ENCODE results near the gene CDH23. TPM values are rescaled to one million over a fixed set of nuclear protein-coding genes. Genes with fewer than 3 reads are reported as not detected.

Gene CDH23
- polyA plus RNA-seq, 2 donors = 1.6 to 3.2 TPM

- peaks cover 12 to 34% of the 10 kb centered on the region in 2 donors for H3K36me3 ChIP-seq (ENCODE audit: control insufficient read depth in 2 of 2, insufficient read depth in 2 of 2, low read length in 1 of 2)
- H3K27me3 ChIP-seq (ENCODE audit: control insufficient read depth in 1 of 2, insufficient read depth in 2 of 2, low read length in 2 of 2) = no peaks in the 10 kb centered on the region
- WGBS, 2 donors = 83 to 87% methylated on average over 15 of the region's 15 CpGs
- peak overlapping the region; percentile 19 to 88 for H3K27ac ChIP-seq (ENCODE audit: low read depth in 2 of 2, low read length in 1 of 2)
- H3K4me3 ChIP-seq (ENCODE audit: low read depth in 1 of 2, low read length in 2 of 2) = no peak overlapping the region
- H3K4me1 ChIP-seq (ENCODE audit: control insufficient read depth in 2 of 2, insufficient read depth in 2 of 2, low read length in 1 of 2) = peaks cover 12 to 38% of the 10 kb centered on the region in 2 donors
- no peaks in the 10 kb centered on the region for H3K9me3 ChIP-seq (ENCODE audit: control insufficient read depth in 2 of 2, insufficient read depth in 1 of 2, low read depth in 1 of 2, low read length in 1 of 2)
Observed at GRCh38 chr10:71750124-71750841, 353.6 kb downstream of the CDH23 start.

- H3K4me1 ChIP-seq (ENCODE audit: control insufficient read depth in 2 of 2, insufficient read depth in 2 of 2, low read length in 1 of 2) = peaks cover 12 to 40% of the 10 kb centered on the region in 2 donors
- whole genome bisulfite sequencing, 2 donors = 79 to 85% methylated on average over 5 of the region's 5 CpGs
- H3K27ac ChIP-seq (ENCODE audit: low read depth in 2 of 2, low read length in 1 of 2) = no peak overlapping the region
- no peak overlapping the region for H3K4me3 ChIP-seq (ENCODE audit: low read depth in 1 of 2, low read length in 2 of 2)
- no peaks in the 10 kb centered on the region for H3K27me3 ChIP-seq (ENCODE audit: control insufficient read depth in 1 of 2, insufficient read depth in 2 of 2, low read length in 2 of 2)
- H3K36me3 ChIP-seq (ENCODE audit: control insufficient read depth in 2 of 2, insufficient read depth in 2 of 2, low read length in 1 of 2) = peaks cover 12 to 34% of the 10 kb centered on the region in 2 donors
- H3K9me3 ChIP-seq (ENCODE audit: control insufficient read depth in 2 of 2, insufficient read depth in 1 of 2, low read depth in 1 of 2, low read length in 1 of 2) = no peaks in the 10 kb centered on the region
Observed at GRCh38 chr10:71750986-71751385, 354.3 kb downstream of the CDH23 start.

GRCh38 chr10:71751515-71752224, 354.9 kb downstream of the CDH23 start:
- H3K4me3 ChIP-seq (ENCODE audit: low read depth in 1 of 2, low read length in 2 of 2) = no peak overlapping the region
- no peaks in the 10 kb centered on the region for H3K9me3 ChIP-seq (ENCODE audit: control insufficient read depth in 2 of 2, insufficient read depth in 1 of 2, low read depth in 1 of 2, low read length in 1 of 2)
- no peak overlapping the region for H3K27ac ChIP-seq (ENCODE audit: low read depth in 2 of 2, low read length in 1 of 2)
- H3K27me3 ChIP-seq (ENCODE audit: control insufficient read depth in 1 of 2, insufficient read depth in 2 of 2, low read length in 2 of 2) = no peaks in the 10 kb centered on the region
- 87 to 91% methylated on average over 14 of the region's 14 CpGs for WGBS, 2 donors
- peaks cover 10 to 33% of the 10 kb centered on the region in 2 donors for H3K4me1 ChIP-seq (ENCODE audit: control insufficient read depth in 2 of 2, insufficient read depth in 2 of 2, low read length in 1 of 2)
- peaks cover 12 to 34% of the 10 kb centered on the region in 2 donors for H3K36me3 ChIP-seq (ENCODE audit: control insufficient read depth in 2 of 2, insufficient read depth in 2 of 2, low read length in 1 of 2)

- Histone ChIP-seq H3K36me3 (ENCODE audit: control insufficient read depth in 2 of 2, insufficient read depth in 2 of 2, low read length in 1 of 2) (peaks cover 12 to 34% of the 10 kb centered on the region in 2 donors), H3K4me3 (ENCODE audit: low read depth in 1 of 2, low read length in 2 of 2) (no peak overlapping the region), H3K27ac (ENCODE audit: low read depth in 2 of 2, low read length in 1 of 2) (no peak overlapping the region), H3K27me3 (ENCODE audit: control insufficient read depth in 1 of 2, insufficient read depth in 2 of 2, low read length in 2 of 2) (no peaks in the 10 kb centered on the region), H3K9me3 (ENCODE audit: control insufficient read depth in 2 of 2, insufficient read depth in 1 of 2, low read depth in 1 of 2, low read length in 1 of 2) (no peaks in the 10 kb centered on the region), H3K4me1 (ENCODE audit: control insufficient read depth in 2 of 2, insufficient read depth in 2 of 2, low read length in 1 of 2) (peaks cover 5 to 26% of the 10 kb centered on the region in 2 donors)
- 74 to 76% methylated on average over 8 of the region's 8 CpGs for WGBS, 2 donors
Observed at GRCh38 chr10:71752391-71753090, 355.8 kb downstream of the CDH23 start.

GRCh38 chr10:71753091-71753959, 356.6 kb downstream of the CDH23 start:
- H3K27ac ChIP-seq (ENCODE audit: low read depth in 2 of 2, low read length in 1 of 2) = no peak overlapping the region
- H3K9me3 ChIP-seq (ENCODE audit: control insufficient read depth in 2 of 2, insufficient read depth in 1 of 2, low read depth in 1 of 2, low read length in 1 of 2) = no peaks in the 10 kb centered on the region
- no peak overlapping the region for H3K4me3 ChIP-seq (ENCODE audit: low read depth in 1 of 2, low read length in 2 of 2)
- no peaks in the 10 kb centered on the region for H3K27me3 ChIP-seq (ENCODE audit: control insufficient read depth in 1 of 2, insufficient read depth in 2 of 2, low read length in 2 of 2)
- 79 to 83% methylated on average over 15 of the region's 15 CpGs for WGBS, 2 donors
- peaks cover 12 to 37% of the 10 kb centered on the region in 2 donors for H3K36me3 ChIP-seq (ENCODE audit: control insufficient read depth in 2 of 2, insufficient read depth in 2 of 2, low read length in 1 of 2)
- H3K4me1 ChIP-seq (ENCODE audit: control insufficient read depth in 2 of 2, insufficient read depth in 2 of 2, low read length in 1 of 2) = peaks cover 0 to 22% of the 10 kb centered on the region in 2 donors

- H3K4me3 ChIP-seq (ENCODE audit: low read depth in 1 of 2, low read length in 2 of 2) = no peak overlapping the region
- no peaks in the 10 kb centered on the region for H3K9me3 ChIP-seq (ENCODE audit: control insufficient read depth in 2 of 2, insufficient read depth in 1 of 2, low read depth in 1 of 2, low read length in 1 of 2)
- H3K36me3 ChIP-seq (ENCODE audit: control insufficient read depth in 2 of 2, insufficient read depth in 2 of 2, low read length in 1 of 2) = peaks cover 12 to 40% of the 10 kb centered on the region in 2 donors
- H3K4me1 ChIP-seq (ENCODE audit: control insufficient read depth in 2 of 2, insufficient read depth in 2 of 2, low read length in 1 of 2) = peaks cover 0 to 18% of the 10 kb centered on the region in 2 donors
- peak overlapping the region in 1 of 2 donors; percentile 5 for H3K27ac ChIP-seq (ENCODE audit: low read depth in 2 of 2, low read length in 1 of 2)
- WGBS, 2 donors = 45 to 62% methylated on average over 8 of the region's 8 CpGs
- H3K27me3 ChIP-seq (ENCODE audit: control insufficient read depth in 1 of 2, insufficient read depth in 2 of 2, low read length in 2 of 2) = no peaks in the 10 kb centered on the region
Observed at GRCh38 chr10:71753960-71754505, 357.3 kb downstream of the CDH23 start.

- Histone ChIP-seq H3K9me3 (ENCODE audit: control insufficient read depth in 2 of 2, insufficient read depth in 1 of 2, low read depth in 1 of 2, low read length in 1 of 2) (no peaks in the 10 kb centered on the region), H3K4me1 (ENCODE audit: control insufficient read depth in 2 of 2, insufficient read depth in 2 of 2, low read length in 1 of 2) (peaks cover 0 to 15% of the 10 kb centered on the region in 2 donors), H3K27ac (ENCODE audit: low read depth in 2 of 2, low read length in 1 of 2) (no peak overlapping the region), H3K36me3 (ENCODE audit: control insufficient read depth in 2 of 2, insufficient read depth in 2 of 2, low read length in 1 of 2) (peaks cover 12 to 40% of the 10 kb centered on the region in 2 donors), H3K27me3 (ENCODE audit: control insufficient read depth in 1 of 2, insufficient read depth in 2 of 2, low read length in 2 of 2) (no peaks in the 10 kb centered on the region), H3K4me3 (ENCODE audit: low read depth in 1 of 2, low read length in 2 of 2) (no peak overlapping the region)
- 76 to 92% methylated on average over 3 of the region's 3 CpGs for WGBS, 2 donors
Observed at GRCh38 chr10:71754562-71754961, 357.8 kb downstream of the CDH23 start.

GRCh38 chr10:71755179-71755879, 358.6 kb downstream of the CDH23 start:
- Histone ChIP-seq H3K27me3 (ENCODE audit: control insufficient read depth in 1 of 2, insufficient read depth in 2 of 2, low read length in 2 of 2) (no peaks in the 10 kb centered on the region), H3K9me3 (ENCODE audit: control insufficient read depth in 2 of 2, insufficient read depth in 1 of 2, low read depth in 1 of 2, low read length in 1 of 2) (no peaks in the 10 kb centered on the region), H3K4me1 (ENCODE audit: control insufficient read depth in 2 of 2, insufficient read depth in 2 of 2, low read length in 1 of 2) (peaks cover 0 to 13% of the 10 kb centered on the region in 2 donors), H3K27ac (ENCODE audit: low read depth in 2 of 2, low read length in 1 of 2) (peak overlapping the region in 1 of 2 donors; percentile 27), H3K36me3 (ENCODE audit: control insufficient read depth in 2 of 2, insufficient read depth in 2 of 2, low read length in 1 of 2) (peaks cover 5 to 34% of the 10 kb centered on the region in 2 donors), H3K4me3 (ENCODE audit: low read depth in 1 of 2, low read length in 2 of 2) (no peak overlapping the region)
- WGBS, 2 donors = 85 to 95% methylated on average over 16 of the region's 16 CpGs

Measured in esophagus (tissue), 2 donors.